GM06990 (cell line): ENCODE data around the gene ATXN7L1.

Experiments
- DNase-seq: peaks from one replicate; pipeline ENCODE4 v3.0.0-alpha.2; 2011; ENCODE audit not compliant: insufficient read length; ENCODE audit errors: extremely low read depth
- H3K27me3 ChIP-seq: replicated peaks from 2 replicates; pipeline ENCODE4 v1.6.0; 2011; ENCODE audit warnings: low read length; ENCODE audit not compliant: control insufficient read depth, insufficient read depth
- H3K36me3 ChIP-seq: 2 replicates; pipeline ENCODE4 v1.5.1; 2011; ENCODE audit warnings: low read length; ENCODE audit not compliant: control insufficient read depth, insufficient read depth
- H3K4me3 ChIP-seq: replicated peaks from 2 replicates; pipeline ENCODE4 v1.5.1; 2011; ENCODE audit warnings: low read depth, mild to moderate bottlenecking, control low read depth, low read length
- CTCF ChIP-seq: IDR thresholded peaks from 2 replicates; pipeline ENCODE4 v1.5.1; 2011; ENCODE audit warnings: low read length, control low read depth, mild to moderate bottlenecking, inconsistent platforms; ENCODE audit not compliant: insufficient read depth, poor library complexity, severe bottlenecking

ATXN7L1 gene

DNA sequence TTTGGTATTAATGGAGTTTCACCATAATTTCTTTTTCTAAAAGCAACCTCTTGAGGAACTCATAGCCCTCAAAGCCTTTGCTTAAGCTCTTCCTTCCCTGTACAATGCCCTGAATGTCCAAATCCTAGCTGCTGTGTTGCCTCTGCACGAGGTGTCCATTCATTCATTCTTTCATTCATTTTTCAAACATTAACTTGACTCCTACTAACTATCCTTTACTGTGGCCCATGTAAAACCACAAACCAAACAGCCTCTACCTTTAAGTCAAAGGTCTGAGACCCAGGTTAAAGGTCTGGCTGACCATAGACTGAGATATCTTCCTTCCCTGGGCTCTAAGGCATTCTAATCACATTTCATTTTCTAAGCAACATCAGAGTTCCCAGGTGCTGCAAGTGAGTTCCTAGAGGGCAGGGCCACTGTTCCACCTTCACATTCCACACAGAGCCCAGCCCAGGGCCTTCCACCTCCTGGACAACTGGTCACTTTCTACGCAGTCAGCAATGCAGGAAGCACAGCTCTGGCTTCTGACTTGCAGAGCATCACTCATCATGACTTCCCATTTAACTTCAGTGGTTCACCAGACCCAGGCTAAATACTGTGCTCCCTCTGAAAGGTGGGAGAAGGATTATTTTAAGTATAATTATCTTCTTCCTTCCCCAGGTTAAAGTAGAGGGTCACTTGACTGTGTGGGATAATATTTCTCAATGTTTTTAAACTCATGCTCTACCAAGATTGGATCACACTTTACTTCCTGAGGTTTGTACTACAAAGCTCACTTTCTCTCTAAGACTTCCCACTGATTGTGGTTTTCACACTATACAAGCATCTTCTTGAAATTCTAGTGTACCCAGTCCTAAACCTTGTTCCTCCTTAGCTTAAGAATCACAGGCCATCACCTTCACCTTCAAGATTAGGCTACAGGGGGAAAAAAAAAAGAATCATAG, 19.1 kb downstream of the ATXN7L1 start:
- Histone ChIP-seq H3K36me3 (no peaks in the 10 kb centered on the region), H3K27me3 (no peaks in the 10 kb centered on the region)
- no peak for TF ChIP-seq CTCF

GRCh38 chr7:105854498-105854897, 21.9 kb downstream of the ATXN7L1 start:
- H3K36me3 ChIP-seq: no peaks in the 10 kb centered on the region
- no peaks in the 10 kb centered on the region; the same call in 1 of the 2 replicates for H3K27me3 ChIP-seq
- TF ChIP-seq CTCF: no peak
- no peak for DNase-seq
- no peak overlapping the region for H3K4me3 ChIP-seq

More for the DNA sequence above, 19.1 kb downstream of the ATXN7L1 start:
- no peak overlapping the region for H3K4me3 ChIP-seq
- no peak for DNase-seq

GRCh38 chr7:105853931-105854419, 22.4 kb downstream of the ATXN7L1 start:
- Histone ChIP-seq H3K36me3 (no peaks in the 10 kb centered on the region), H3K27me3 (no peaks in the 10 kb centered on the region; the same call in 1 of the 2 replicates), H3K4me3 (no peak overlapping the region)
- no peak for DNase-seq
- no peak for TF ChIP-seq CTCF

DNA sequence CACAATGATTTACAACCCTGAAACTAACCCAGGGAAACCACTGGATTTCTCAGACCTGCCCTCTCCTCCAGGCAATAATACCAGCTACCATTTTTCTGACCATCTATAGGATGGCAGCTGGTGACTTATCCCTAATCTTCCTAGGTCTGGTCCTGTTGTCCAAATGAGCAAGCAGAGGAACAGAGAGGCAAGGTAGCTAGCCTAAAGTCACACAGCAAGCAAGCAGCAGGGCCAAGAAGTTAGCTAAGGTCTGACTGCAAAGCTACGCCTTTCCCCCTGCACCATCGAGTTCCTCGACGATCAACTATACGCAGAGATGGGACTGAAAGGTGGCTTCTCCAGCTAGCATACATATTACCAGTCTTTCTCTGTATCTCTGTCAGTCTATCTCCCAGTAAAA, 25.3 kb downstream of the ATXN7L1 start:
- no peak for TF ChIP-seq CTCF
- DNase-seq: no peak
- Histone ChIP-seq H3K27me3 (no peaks in the 10 kb centered on the region; the same call in 1 of the 2 replicates), H3K4me3 (no peak overlapping the region), H3K36me3 (no peaks in the 10 kb centered on the region)

- no peaks in the 10 kb centered on the region for H3K36me3 ChIP-seq
- H3K4me3 ChIP-seq: no peak overlapping the region
- peak; percentile 10 for DNase-seq
- no peak for TF ChIP-seq CTCF
- no peaks in the 10 kb centered on the region; the same call in 1 of the 2 replicates for H3K27me3 ChIP-seq
Measured at GRCh38 chr7:105849122-105849855, 27.1 kb downstream of the ATXN7L1 start.
